ENCODE measurements around the gene AGAP2. TPM values are rescaled to one million over a fixed set of nuclear protein-coding genes. Genes with fewer than 3 reads are reported as not detected.

The AGAP2 gene
- total and polyA plus RNA-seq, 2 of the 13 experiments (the other 11 are each of a cell fraction or from before 2014, with no cell fraction given): 0.38 to 0.45 TPM

DNA sequence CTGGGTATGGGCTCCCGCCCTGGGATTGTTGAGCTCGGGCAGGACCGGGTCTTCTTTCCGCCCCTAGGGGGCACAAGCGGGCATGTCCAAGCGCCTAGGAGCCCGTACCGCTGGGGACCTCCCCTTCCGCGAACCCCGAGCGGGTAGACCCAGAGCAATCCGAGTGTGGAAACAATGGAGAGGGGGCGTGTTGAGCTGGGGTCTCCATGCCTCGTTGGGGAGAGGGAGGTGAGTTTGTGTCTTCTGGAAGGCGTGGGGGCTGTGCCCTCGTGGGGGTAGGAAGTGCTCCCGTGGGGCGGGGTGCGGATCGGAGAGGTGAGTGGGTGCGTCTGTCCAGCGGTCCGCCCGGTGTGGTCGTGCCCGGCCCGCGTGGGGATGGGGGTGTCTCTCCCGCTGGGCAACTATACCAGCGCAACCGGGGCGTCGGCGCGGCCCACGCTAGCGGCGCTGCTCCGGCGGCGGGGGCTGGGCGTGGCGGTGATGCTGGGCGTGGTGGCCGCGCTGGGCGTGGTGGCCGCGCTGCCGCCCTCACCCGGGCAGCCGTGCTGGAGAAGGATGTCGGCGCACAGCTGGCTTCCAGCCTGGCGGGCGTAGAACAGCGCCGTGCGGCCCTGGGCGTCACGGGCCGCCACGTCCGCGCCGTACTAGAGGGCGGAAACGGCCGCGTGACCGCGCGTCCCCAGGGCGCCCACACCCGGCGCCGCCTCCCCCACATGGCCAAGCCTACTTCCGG lies 12.2 kb downstream of the AGAP2 start (continued):
- TF ChIP-seq TFDP2 (CRISPR knock-in tag; IDR thresholded peaks at IDR 0.05) (0 out of 2 replicates have a peak, but pooled peaks have one; percentile 33), ZBTB20 (CRISPR knock-in tag; IDR thresholded peaks at IDR 0.05; ENCODE audit: borderline replicate concordance, low read depth) (no peak; the same call in 1 of the 2 replicates), ZMYM4 (CRISPR knock-in tag; IDR thresholded peaks at IDR 0.05) (peak; percentile 47; the same call in 1 of the 2 replicates), GATAD2A (CRISPR knock-in tag; IDR thresholded peaks at IDR 0.05) (peak; percentile 43; the same call in 1 of the 2 replicates), AKNA (CRISPR knock-in tag; IDR thresholded peaks at IDR 0.05; ENCODE audit: borderline replicate concordance) (no peak), NFYB (CRISPR knock-in tag; IDR thresholded peaks at IDR 0.05) (no peak), ZNF660 (CRISPR knock-in tag; IDR thresholded peaks at IDR 0.05; ENCODE audit: borderline replicate concordance, low read depth) (no peak), PHF20 (CRISPR knock-in tag; IDR thresholded peaks at IDR 0.05) (0 out of 2 replicates have a peak, but pooled peaks have one; percentile 29), ZNF781 (CRISPR knock-in tag; IDR thresholded peaks at IDR 0.05; ENCODE audit: borderline replicate concordance, not compliant biosample characterization) (no peak), ASH2L (IDR thresholded peaks at IDR 0.05; ENCODE audit: insufficient read length, low read depth, low read length) (peak; percentile 62), ZBTB49 (CRISPR knock-in tag; IDR thresholded peaks at IDR 0.05; ENCODE audit: borderline replicate concordance) (no peak)
- TF ChIP-seq, protein P1, sequence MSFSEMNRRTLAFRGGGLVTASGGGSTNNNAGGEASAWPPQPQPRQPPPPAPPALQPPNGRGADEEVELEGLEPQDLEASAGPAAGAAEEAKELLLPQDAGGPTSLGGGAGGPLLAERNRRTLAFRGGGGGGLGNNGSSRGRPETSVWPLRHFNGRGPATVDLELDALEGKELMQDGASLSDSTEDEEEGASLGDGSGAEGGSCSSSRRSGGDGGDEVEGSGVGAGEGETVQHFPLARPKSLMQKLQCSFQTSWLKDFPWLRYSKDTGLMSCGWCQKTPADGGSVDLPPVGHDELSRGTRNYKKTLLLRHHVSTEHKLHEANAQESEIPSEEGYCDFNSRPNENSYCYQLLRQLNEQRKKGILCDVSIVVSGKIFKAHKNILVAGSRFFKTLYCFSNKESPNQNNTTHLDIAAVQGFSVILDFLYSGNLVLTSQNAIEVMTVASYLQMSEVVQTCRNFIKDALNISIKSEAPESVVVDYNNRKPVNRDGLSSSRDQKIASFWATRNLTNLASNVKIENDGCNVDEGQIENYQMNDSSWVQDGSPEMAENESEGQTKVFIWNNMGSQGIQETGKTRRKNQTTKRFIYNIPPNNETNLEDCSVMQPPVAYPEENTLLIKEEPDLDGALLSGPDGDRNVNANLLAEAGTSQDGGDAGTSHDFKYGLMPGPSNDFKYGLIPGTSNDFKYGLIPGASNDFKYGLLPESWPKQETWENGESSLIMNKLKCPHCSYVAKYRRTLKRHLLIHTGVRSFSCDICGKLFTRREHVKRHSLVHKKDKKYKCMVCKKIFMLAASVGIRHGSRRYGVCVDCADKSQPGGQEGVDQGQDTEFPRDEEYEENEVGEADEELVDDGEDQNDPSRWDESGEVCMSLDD (CRISPR knock-in tag; IDR thresholded peaks at IDR 0.05; ENCODE audit: borderline replicate concordance): peak; percentile 20; the same call in 1 of the 2 replicates
- TF ChIP-seq, protein P2, sequence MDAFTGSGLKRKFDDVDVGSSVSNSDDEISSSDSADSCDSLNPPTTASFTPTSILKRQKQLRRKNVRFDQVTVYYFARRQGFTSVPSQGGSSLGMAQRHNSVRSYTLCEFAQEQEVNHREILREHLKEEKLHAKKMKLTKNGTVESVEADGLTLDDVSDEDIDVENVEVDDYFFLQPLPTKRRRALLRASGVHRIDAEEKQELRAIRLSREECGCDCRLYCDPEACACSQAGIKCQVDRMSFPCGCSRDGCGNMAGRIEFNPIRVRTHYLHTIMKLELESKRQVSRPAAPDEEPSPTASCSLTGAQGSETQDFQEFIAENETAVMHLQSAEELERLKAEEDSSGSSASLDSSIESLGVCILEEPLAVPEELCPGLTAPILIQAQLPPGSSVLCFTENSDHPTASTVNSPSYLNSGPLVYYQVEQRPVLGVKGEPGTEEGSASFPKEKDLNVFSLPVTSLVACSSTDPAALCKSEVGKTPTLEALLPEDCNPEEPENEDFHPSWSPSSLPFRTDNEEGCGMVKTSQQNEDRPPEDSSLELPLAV (CRISPR knock-in tag; conservative IDR thresholded peaks at IDR 0.05; ENCODE audit: low read depth): no peak
